NK-92 (cell line): ENCODE measurements around the gene PAPLN.
"Not testable (repeated sequence)": the region's sequence is repeated elsewhere in the genome, so short reads cannot be mapped to it uniquely, and the experiment has no call there.

Source experiments
- DNase-seq: peaks from one replicate; lab custom pipeline; 2025; ENCODE audit not compliant: unreplicated experiment; lab: John Stamatoyannopoulos, UW

The PAPLN gene

DNA sequence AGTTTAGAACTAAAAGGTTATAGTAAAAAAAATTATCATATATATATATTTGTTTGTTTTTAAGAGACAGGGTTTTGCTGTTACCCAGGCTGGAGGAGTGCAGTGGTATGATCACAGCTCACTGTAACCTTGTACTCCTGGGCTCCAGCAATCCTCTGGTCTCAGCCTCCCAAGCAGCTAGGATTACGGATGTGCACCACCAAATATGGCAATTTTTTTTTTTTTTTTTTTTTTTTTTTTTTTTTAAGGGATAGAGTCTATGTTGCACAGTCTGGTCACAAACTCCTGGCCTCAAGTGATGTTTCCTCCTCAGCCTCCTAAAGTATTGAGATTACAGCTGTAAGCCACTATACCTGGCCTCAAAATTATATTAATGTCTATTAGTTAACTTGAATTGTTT is 48.7 kb downstream of the PAPLN start:
- DNase-seq, result no peak

DNA sequence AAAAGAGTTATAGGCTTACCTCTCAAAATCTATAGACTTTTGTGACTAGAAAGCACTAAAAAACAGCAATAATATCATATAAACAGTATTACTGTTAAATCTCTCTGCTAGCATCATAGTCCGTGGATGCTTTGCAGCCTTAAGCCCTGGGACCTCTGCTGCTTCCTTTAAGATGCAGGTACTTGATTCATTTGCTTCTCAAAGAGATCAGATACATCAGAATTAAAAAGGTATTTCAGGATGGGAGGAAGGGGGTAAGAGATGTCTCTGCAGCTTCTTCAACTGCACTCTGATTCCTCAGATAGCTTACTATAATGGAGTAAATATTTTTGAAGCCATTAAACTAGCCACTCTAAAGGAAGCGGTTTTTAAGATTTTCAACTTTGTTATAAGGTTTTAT is 49.3 kb downstream of the PAPLN start:
- no peak for DNase-seq

GRCh38 chr14:73287071-73287470 is 49.8 kb downstream of the PAPLN start:
- no peak for DNase-seq

- DNase-seq, result no peak
Observed at GRCh38 chr14:73289308-73289707, 52.0 kb downstream of the PAPLN start.

DNA sequence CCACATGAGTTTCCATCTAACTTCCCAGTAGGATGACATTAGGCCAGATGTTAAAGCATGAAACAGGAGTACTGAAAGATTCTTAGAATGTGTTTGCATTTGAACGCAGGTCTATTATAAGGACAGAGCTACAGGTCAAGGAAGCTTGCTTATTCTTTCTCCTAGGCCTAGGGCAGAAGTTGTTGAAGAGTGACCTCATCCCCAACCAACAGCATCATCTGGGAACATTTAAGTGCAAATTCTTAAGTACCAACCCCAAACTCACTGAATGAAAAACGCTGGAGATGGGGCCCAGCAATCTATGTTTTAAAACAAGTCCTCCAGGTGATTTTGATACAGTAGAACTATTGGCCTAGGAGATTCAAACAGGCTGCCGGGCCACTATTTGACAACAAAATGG is 52.4 kb downstream of the PAPLN start:
- DNase-seq, result no peak

GRCh38 chr14:73290279-73290678 is 53.0 kb downstream of the PAPLN start:
- DNase-seq, result no peak

GRCh38 chr14:73293782-73294781 is 56.8 kb downstream of the PAPLN start:
- DNase-seq, result no peak

DNA sequence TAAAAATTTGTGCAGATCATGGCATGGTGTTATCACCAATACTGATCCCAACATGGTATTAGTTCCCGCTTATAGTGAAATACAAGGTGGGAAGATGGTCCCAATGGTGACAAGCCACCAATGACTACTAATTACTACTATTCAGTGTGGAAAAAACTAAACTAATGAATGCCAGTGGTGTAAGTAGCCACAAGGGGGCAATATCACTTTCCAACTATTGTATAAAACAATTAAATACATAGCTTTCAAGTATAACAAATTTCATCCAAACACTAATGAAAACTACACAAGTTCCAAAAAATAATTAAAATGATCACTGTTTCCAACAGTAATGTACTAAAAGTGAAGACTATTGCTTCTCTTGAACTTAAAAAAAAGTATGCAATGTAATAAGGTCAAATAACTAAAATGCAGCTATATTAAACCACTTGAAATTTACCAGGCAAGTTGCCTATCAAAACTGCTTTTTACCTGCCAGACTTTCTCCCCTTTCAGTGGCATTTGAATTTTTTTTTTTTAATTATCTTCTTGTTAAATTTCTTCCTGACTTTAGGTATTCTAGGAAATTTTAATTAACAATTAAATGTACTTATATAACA is 58.0 kb downstream of the PAPLN start:
- DNase-seq, result no peak

GRCh38 chr14:73305499-73305898 is 68.2 kb downstream of the PAPLN start:
- no peak for DNase-seq

- DNase-seq, result no peak
Observed at GRCh38 chr14:73307261-73307660, 70.0 kb downstream of the PAPLN start.

DNA sequence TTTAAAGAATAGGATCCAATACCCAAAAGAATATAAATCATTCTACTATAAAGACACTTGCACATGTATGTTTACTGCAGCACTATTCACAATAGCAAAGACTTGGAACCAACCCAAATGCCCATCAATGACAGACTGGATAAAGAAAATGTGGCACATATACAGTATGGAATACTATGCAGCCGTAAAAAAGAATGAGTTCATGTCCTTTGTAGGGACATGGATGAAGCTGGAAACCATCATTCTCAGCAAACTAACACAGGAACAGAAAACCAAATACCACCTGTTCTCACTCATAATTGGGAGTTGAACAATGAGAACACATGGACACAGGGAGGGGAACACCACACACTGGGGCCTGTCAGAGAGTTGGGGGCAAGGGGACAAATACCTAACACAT is 71.9 kb downstream of the PAPLN start:
- not testable (repeated sequence) for DNase-seq

DNA sequence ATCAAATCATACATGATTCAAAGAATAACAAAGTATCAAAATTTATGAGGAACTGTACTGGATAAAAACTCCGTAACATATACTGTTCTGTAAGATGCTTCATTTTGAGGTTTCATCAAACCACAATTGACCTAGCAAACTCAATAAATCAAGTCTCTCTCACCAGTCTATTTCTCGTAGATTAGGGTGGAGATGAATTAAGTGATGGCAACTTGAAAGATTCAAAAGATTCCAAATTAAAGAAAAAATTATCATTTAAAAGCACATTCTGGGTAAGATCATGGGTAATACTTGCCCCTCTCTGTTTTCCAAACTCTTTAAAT is 74.4 kb downstream of the PAPLN start:
- DNase-seq, result no peak

GRCh38 chr14:73312687-73313086 is 75.4 kb downstream of the PAPLN start:
- DNase-seq, result no peak

DNA sequence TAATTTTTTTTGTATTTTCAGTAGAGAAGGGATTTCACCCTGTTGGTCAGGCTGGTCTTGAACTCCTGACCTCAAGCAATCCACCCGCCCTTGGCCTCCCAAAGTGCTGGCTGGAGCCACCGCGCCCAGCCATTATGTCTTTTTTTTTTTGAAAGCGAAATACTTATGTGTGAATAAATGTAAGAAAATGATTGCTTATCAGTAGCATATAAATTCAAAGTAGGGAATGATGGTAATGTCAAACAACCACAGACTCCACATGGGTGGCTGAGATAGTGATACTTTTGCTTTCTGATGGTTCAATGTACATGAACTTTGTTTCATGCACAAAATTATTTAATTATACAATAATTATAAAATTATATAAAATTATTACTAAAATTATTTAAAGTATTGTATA is 75.8 kb downstream of the PAPLN start:
- DNase-seq, result no peak

DNA sequence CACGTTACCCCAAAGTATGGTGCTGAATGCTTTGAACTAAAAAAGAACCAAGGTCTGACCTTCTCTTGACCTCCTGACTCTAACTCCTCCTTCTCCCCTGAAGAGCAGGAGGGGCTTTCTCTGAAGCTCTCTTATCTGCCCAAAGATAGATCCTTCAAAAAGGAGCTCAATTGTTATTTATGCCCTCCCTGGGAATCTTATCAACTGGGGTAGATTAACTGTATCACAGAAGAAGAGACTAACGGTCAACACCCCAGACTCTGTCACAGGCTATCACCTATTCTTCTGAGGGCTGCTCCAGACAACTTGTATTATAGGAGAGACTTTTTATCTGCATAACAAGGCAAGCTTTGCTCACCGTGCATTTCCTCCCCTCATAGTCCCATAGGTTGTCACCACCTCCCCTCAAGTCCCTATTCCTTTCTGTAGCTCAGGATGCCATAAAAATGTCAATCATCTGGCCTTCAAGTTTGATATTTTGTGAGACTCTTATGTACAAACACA is 86.6 kb downstream of the PAPLN start:
- no peak for DNase-seq
